HG02678 (cell line): ENCODE measurements around the gene TLE5.
"Not testable (repeated sequence)": the region's sequence is repeated elsewhere in the genome, so short reads cannot be mapped to it uniquely, and the experiment has no call there.

Experiments
- ATAC-seq: cut with Tn5 transposase; IDR thresholded peaks from one replicate; pipeline ENCODE4 v1.9.1; 2021; ENCODE audit warnings: mild to moderate bottlenecking, moderate library complexity; ENCODE audit not compliant: unreplicated experiment

TLE5 gene

GRCh38 chr19:3096902-3097326 is 34.6 kb upstream of the TLE5 start:
- ATAC-seq: no peak

GRCh38 chr19:3096267-3096901 is 34.1 kb upstream of the TLE5 start:
- no peak for ATAC-seq

DNA sequence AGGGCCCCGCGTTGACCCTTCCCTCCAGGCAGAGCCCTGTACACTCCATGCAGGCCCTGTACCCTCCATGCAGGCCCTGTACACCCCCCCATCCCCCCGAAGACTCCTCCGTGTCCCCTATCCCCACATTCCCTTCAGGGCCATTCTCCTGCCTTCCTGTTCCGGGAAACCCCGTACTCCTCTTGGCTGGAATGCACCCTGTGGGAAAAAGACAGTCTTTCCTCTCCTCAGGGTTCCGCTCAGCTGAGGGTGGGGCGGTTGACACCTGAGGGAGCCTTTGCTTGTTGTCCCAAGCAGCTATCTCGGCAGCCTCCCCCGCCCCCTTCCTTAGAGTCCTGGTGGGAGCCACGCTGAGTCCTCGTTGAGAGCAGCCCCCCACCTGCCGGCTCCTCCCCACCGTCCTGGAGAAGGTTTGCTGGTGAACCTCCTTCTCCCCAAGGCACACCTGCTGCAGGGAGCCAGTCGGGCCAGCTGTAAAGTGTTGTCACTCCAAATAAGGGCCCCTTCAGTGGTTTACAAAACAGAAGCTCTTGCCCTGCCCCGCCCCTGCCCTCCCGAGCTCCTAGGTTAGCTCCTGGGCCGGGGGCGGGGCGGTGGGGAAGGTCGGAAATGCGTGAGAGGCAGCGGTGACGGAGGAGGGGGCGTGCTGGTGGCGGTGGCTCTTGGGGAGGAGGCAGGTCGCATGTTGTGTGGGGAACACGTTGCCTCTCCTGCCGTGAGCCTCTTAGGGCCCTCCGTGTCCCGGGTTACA is 33.3 kb upstream of the TLE5 start:
- ATAC-seq: no peak

DNA sequence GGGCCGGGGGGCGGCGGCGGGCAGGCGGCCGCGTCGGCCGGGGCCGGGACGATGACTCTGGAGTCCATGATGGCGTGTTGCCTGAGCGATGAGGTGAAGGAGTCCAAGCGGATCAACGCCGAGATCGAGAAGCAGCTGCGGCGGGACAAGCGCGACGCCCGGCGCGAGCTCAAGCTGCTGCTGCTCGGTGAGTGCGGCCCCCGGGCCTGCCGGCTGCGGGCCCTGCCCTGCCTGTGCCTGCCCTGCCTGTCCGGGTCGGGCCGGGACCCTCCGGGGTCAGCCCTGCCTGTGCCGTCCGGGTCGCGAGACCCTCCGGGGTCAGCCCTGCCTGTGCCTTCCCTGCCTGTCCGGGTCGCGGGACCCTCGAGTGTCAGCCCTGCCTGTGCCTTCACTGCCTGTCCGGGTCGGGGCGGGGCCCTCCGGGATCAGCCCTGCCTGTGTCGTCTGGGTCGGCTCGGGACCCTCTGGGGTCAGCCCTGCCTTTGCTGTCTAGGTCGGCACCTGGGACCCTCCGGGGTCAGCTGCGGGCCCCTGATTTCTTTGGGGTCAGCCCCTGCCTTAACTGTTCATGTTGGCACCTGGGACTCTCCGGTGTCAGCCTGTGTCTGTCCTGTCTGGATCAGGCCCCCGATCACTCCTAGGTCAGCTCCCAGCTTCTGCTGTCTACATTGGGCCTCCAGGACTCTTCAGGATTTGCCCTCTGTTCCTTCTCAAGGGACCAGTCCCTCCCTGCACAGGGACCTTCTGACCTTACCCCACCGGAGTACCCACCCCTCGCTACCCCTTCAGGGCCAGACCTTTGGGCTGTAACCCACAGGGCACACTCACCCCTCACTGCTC is 32.5 kb upstream of the TLE5 start:
- ATAC-seq: peak; percentile 19

DNA sequence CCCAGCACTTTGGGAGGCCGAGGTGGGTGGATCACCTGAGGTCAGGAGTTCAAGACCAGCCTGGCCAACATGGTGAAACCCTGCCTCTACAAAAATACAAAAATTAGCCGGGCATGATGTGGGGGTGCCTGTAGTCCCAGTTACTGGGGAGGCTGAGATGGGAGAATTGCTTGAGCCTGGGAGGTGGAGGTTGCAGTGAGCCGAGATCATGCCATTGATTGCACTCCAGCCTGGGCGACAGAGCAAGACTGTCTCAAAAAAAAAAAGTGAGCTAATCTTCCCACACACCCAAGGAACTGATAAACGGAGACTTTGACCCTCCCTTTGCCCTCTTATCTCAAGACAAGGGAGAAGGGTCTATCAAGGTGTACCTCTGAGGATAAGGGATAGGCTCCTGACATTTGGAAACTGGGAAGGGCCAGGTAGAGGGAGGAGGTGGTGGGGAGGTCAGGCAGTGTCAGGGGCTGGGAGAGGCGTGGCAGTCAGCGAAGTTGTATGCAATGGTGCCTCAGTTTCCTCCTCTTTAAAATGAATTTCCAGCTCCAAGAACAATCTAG is 27.1 kb upstream of the TLE5 start:
- ATAC-seq: not testable (repeated sequence)

- ATAC-seq: no peak
These were observed 25.5 kb upstream of the TLE5 start for GRCh38 chr19:3087769-3088168.

- ATAC-seq: no peak
These were observed 22.6 kb upstream of the TLE5 start for GRCh38 chr19:3084943-3085342.

GRCh38 chr19:3083964-3084363 is 21.7 kb upstream of the TLE5 start:
- ATAC-seq: no peak

DNA sequence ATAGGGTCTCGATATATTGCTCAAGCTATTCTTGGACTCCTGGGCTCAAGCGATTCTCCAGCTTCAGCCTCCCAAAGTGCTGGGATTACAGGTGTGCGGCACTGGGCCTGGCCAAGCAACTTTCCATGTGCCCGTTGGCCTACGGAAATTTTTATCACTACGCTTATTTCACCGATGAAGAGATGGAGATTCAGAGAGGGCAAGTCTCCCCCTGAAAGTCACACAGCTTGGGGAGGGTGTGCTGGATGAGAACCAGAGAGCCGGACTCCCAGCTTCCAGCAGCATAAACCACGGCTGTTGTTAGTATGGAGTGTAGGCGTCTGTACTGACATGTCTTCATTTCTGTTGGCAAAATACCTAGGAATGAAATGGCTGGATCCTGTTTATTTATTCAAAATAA is 20.0 kb upstream of the TLE5 start:
- ATAC-seq: no peak

DNA sequence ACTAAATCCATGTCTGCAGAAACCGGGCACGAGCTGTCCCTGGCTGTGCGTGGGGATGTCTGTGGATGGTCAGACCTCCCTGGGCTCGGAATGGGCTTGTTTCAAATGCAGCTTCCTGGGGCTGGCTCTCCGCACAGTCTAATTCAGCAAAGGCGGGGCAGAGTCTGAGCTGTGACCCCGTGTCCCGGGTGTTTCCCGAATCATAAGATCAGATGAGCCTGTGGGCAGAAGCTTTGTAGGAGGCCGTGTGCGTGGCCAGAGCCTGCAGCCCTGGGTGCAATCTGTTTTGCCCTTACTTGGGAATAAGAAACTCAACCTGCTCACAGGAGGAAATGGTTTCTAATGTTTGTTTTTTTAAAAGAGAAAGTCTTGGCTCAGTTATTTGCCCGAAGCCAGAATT is 18.0 kb upstream of the TLE5 start:
- ATAC-seq: no peak

GRCh38 chr19:3079578-3079977 is 17.3 kb upstream of the TLE5 start:
- no peak for ATAC-seq

GRCh38 chr19:3075605-3076431 is 13.5 kb upstream of the TLE5 start:
- ATAC-seq: no peak

GRCh38 chr19:3073931-3074595 is 11.8 kb upstream of the TLE5 start:
- ATAC-seq: no peak

DNA sequence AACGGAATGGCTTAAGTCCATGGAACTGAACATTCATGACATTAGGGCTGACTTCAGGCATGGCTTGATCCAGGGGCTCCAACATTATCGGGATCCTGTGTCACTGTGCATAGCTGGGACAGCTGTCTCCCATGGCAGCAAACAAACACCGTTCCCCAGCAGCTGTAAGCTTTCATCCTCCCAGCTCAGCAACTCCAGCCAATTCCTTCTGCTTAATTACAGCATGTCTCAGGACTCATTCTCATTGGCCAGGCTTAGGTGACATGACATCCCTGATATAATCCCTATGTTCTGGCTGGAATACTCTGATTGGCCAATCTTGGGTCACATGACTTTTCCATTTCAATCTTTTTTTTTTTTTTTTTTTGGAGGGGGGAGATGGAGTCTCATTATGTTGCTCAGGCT is 10.9 kb upstream of the TLE5 start:
- no peak for ATAC-seq

- ATAC-seq: no peak
These were observed 9.5 kb upstream of the TLE5 start for GRCh38 chr19:3071768-3072167.

GRCh38 chr19:3068071-3068470 is 5.8 kb upstream of the TLE5 start:
- ATAC-seq: no peak

GRCh38 chr19:3067563-3067962 is 5.3 kb upstream of the TLE5 start:
- no peak for ATAC-seq

GRCh38 chr19:3066482-3067049 is 4.3 kb upstream of the TLE5 start:
- ATAC-seq: no peak

GRCh38 chr19:3065675-3066357 is 3.5 kb upstream of the TLE5 start:
- peak; percentile 63 for ATAC-seq
